A673 (cell line): ENCODE measurements around the gene IL24. TPM values are rescaled to one million over a fixed set of nuclear protein-coding genes. Genes with fewer than 3 reads are reported as not detected.

Experiments used
- BruUV-seq: library from RNA; stranded (reverse); fragments of 400-500 nt; replicated peaks from 2 replicates; lab custom pipeline; 2021; lab: Mats Ljungman, UMichigan
- CTCF ChIA-PET: fragments of 300-600 bp; sonication (Branson Sonifier 250); formaldehyde crosslinking; loops from one replicate; lab custom pipeline; 2022; ENCODE audit warnings: antibody characterized with exemption; lab: Charles Lee
- POLR2A ChIA-PET: fragments of 300-600 bp; sonication (Branson Sonifier 250); formaldehyde crosslinking; loops from one replicate; lab custom pipeline; 2022; ENCODE audit warnings: antibody characterized with exemption; ENCODE audit not compliant: low non-redundant PET; lab: Charles Lee
- DNase-seq: peaks from one replicate; pipeline ENCODE4 v3.0.0-alpha.2; 2015; ENCODE audit warnings: low spot score
- H3K27ac ChIP-seq: fragments of 200-600 bp; sonication (generic); 2 replicates; pipeline ENCODE4 v1.5.1; 2016; ENCODE audit warnings: mixed run types, low read depth, mild to moderate bottlenecking, mixed read lengths, antibody characterized with exemption, low read length; ENCODE audit not compliant: poor library complexity, severe bottlenecking
- H3K27me3 ChIP-seq: fragments of 200-600 bp; sonication (generic); replicated peaks from 2 replicates; pipeline ENCODE4 v1.6.1; 2017; ENCODE audit warnings: mixed run types, low read depth, mild to moderate bottlenecking, mixed read lengths, antibody characterized with exemption, low read length; ENCODE audit not compliant: insufficient read depth, poor library complexity
- H3K36me3 ChIP-seq: fragments of 200-600 bp; sonication (generic); 2 replicates; pipeline ENCODE4 v1.6.1; 2016; ENCODE audit warnings: mixed run types, mild to moderate bottlenecking, mixed read lengths, antibody characterized with exemption, low read length; ENCODE audit not compliant: insufficient read depth, poor library complexity, severe bottlenecking
- H3K4me1 ChIP-seq: fragments of 200-600 bp; sonication (generic); 2 replicates; pipeline ENCODE4 v1.6.1; 2017; ENCODE audit warnings: mixed run types, mild to moderate bottlenecking, mixed read lengths, antibody characterized with exemption, low read length; ENCODE audit not compliant: insufficient read depth, poor library complexity, severe bottlenecking
- H3K4me3 ChIP-seq: fragments of 200-600 bp; sonication (generic); 2 replicates; pipeline ENCODE4 v1.5.1; 2016; ENCODE audit warnings: low read depth, mixed run types, mild to moderate bottlenecking, mixed read lengths, low read length; ENCODE audit not compliant: poor library complexity, severe bottlenecking
- H3K9me3 ChIP-seq: fragments of 200-600 bp; sonication (generic); 2 replicates; pipeline ENCODE4 v1.6.1; 2016; ENCODE audit warnings: mixed run types, low read depth, mild to moderate bottlenecking, mixed read lengths, antibody characterized with exemption, low read length; ENCODE audit not compliant: poor library complexity, severe bottlenecking
- CTCF ChIP-seq: fragments of 300-800, 200-600 bp; sonication (generic); conservative IDR thresholded peaks from 2 replicates; pipeline ENCODE4 v1.5.1; 2017; ENCODE audit warnings: low read depth, mild to moderate bottlenecking, antibody characterized with exemption, low read length, moderate library complexity, mixed read lengths
- EZH2 ChIP-seq: fragments of 200-600 bp; sonication (generic); IDR thresholded peaks from 2 replicates; pipeline ENCODE4 v1.6.1; 2017; ENCODE audit warnings: borderline replicate concordance, low read depth, mild to moderate bottlenecking, mixed read lengths, antibody characterized with exemption, low read length; ENCODE audit not compliant: poor library complexity, severe bottlenecking
- intact Hi-C: fragments of 100-400 bp; cut with micrococcal nuclease; formaldehyde crosslinking; loops from one replicate; pipeline ENCODE4 v1.10.0; 2022; ENCODE audit not compliant: unreplicated experiment
- total RNA-seq: library from RNA; stranded (reverse); gene quantifications from 2 replicates; pipeline ENCODE4 v1.2.3, GENCODE V29; 2021

The IL24 gene
- total RNA-seq, 1 experiment from 2014 or later: not detected

GRCh38 chr1:206893380-206893779 is 3.9 kb upstream of the IL24 start:
- no peak overlapping the region for H3K4me3 ChIP-seq
- H3K27ac ChIP-seq: no peak overlapping the region
- CTCF ChIA-PET: no interaction called here
- H3K27me3 ChIP-seq: peaks cover 10% of the 10 kb centered on the region
- POLR2A ChIA-PET: no interaction called here
- no peak for DNase-seq
- no peaks in the 10 kb centered on the region for H3K9me3 ChIP-seq
- no peaks in the 10 kb centered on the region for H3K36me3 ChIP-seq
- no peak for TF ChIP-seq EZH2
- peaks cover 8% of the 10 kb centered on the region for H3K4me1 ChIP-seq
- BruUV-seq: no TSS peak
- intact Hi-C loops: no loop called here

- no peak overlapping the region for H3K27ac ChIP-seq
- no peaks in the 10 kb centered on the region for H3K9me3 ChIP-seq
- no peak for DNase-seq
- H3K4me3 ChIP-seq: no peak overlapping the region
- no peaks in the 10 kb centered on the region for H3K36me3 ChIP-seq
- intact Hi-C loops: no loop called here
- CTCF ChIA-PET: interaction anchor here (0.5 kb wide), 1 partner anchor 169 kb away, joined by 3 read pairs; no protein-coding TSS in a partner anchor
- no TSS peak for BruUV-seq
- H3K27me3 ChIP-seq: peaks cover 10% of the 10 kb centered on the region
- H3K4me1 ChIP-seq: peaks cover 7% of the 10 kb centered on the region
- TF ChIP-seq EZH2: no peak
- TF ChIP-seq CTCF: no peak
- POLR2A ChIA-PET: no interaction called here
Measured at GRCh38 chr1:206895325-206895724, 1.9 kb upstream of the IL24 start.

GRCh38 chr1:206895837-206896242 is 1.4 kb upstream of the IL24 start:
- Histone ChIP-seq H3K4me3 (no peak overlapping the region), H3K4me1 (peaks cover 2% of the 10 kb centered on the region), H3K27ac (no peak overlapping the region), H3K27me3 (peaks cover 7% of the 10 kb centered on the region), H3K36me3 (no peaks in the 10 kb centered on the region), H3K9me3 (no peaks in the 10 kb centered on the region)
- no TSS peak for BruUV-seq
- CTCF ChIA-PET: interaction anchor here (0.5 kb wide), 2 partner anchors 170 to 269 kb away, joined by 3 read pairs; no protein-coding TSS in a partner anchor
- POLR2A ChIA-PET: no interaction called here
- intact Hi-C loops: no loop called here
- DNase-seq: no peak
- TF ChIP-seq EZH2: no peak
- TF ChIP-seq CTCF: no peak

GRCh38 chr1:206896261-206896660 is 982 bp upstream of the IL24 start:
- ChIA-PET CTCF (interaction anchor here (0.5 kb wide), 1 partner anchor 269 kb away, joined by 3 read pairs; no protein-coding TSS in a partner anchor), POLR2A (no interaction called here)
- Histone ChIP-seq H3K27me3 (peaks cover 4% of the 10 kb centered on the region), H3K36me3 (no peaks in the 10 kb centered on the region), H3K27ac (no peak overlapping the region), H3K4me3 (no peak overlapping the region), H3K4me1 (no peaks in the 10 kb centered on the region), H3K9me3 (no peaks in the 10 kb centered on the region)
- BruUV-seq: no TSS peak
- intact Hi-C loops: no loop called here
- DNase-seq: no peak
- TF ChIP-seq CTCF (no peak), EZH2 (no peak)
